IMR-90 (cell line): ENCODE measurements around the gene ABCC9. TPM values are rescaled to one million over a fixed set of nuclear protein-coding genes. Genes with fewer than 3 reads are reported as not detected.

ENCODE experiments used
- ATAC-seq: fragments of 200-7000 bp; cut with Tn5 transposase; 2 replicates; pipeline ENCODE4 v1.9.1; 2020; ENCODE audit warnings: low read depth, mild to moderate bottlenecking, moderate library complexity
- BruUV-seq: library from RNA; stranded (reverse); fragments of 400-500 nt; replicated peaks from 2 replicates; lab custom pipeline; 2021; lab: Mats Ljungman, UMichigan
- CTCF ChIA-PET: fragments of 300-600 bp; formaldehyde crosslinking; extraction: SDS; loops from one replicate; lab custom pipeline; 2021; ENCODE audit warnings: antibody characterized with exemption; lab: Yijun Ruan, JAX
- POLR2A ChIA-PET: fragments of 300-600 bp; sonication (Branson Sonifier 250); formaldehyde crosslinking; loops from one replicate; lab custom pipeline; 2022; ENCODE audit warnings: antibody characterized with exemption; ENCODE audit not compliant: unreplicated experiment; lab: Charles Lee
- DNase-seq: peaks from one replicate; pipeline ENCODE4 v3.0.0; 2013
- H2AFZ ChIP-seq: replicated peaks from 2 replicates; pipeline ENCODE3; 2013; ENCODE audit warnings: low read length, mild to moderate bottlenecking; ENCODE audit not compliant: poor library complexity
- H2AK5ac ChIP-seq: 2 replicates; pipeline ENCODE4 v1.6.1; 2013; ENCODE audit warnings: low read depth, low read length, inconsistent platforms
- H2AK9ac ChIP-seq: replicated peaks from 2 replicates; pipeline ENCODE3; 2013; ENCODE audit warnings: mild to moderate bottlenecking, low read depth, low read length, moderate library complexity; ENCODE audit not compliant: poor library complexity
- H2BK120ac ChIP-seq: 2 replicates; pipeline ENCODE4 v1.6.1; 2013; ENCODE audit warnings: low read depth, low read length, inconsistent platforms
- H2BK15ac ChIP-seq: 3 replicates; pipeline ENCODE4 v1.6.1; 2013; ENCODE audit warnings: low read depth, low read length, inconsistent platforms
- H2BK20ac ChIP-seq: 2 replicates; pipeline ENCODE4 v1.6.1; 2013; ENCODE audit warnings: low read depth, mild to moderate bottlenecking, inconsistent platforms, low read length, moderate library complexity
- H2BK5ac ChIP-seq: 2 replicates; pipeline ENCODE4 v1.6.1; 2013; ENCODE audit warnings: mild to moderate bottlenecking, low read depth, low read length, inconsistent platforms; ENCODE audit not compliant: poor library complexity, severe bottlenecking
- H3K14ac ChIP-seq: replicated peaks from 2 replicates; pipeline ENCODE4 v1.6.1; 2013; ENCODE audit warnings: low read depth, low read length, inconsistent platforms
- H3K18ac ChIP-seq: 2 replicates; pipeline ENCODE4 v1.6.1; 2013; ENCODE audit warnings: low read depth, low read length, control low read depth
- H3K23ac ChIP-seq: 2 replicates; pipeline ENCODE4 v1.6.1; 2013; ENCODE audit warnings: low read depth, low read length, inconsistent platforms
- H3K27ac ChIP-seq: 2 replicates; pipeline ENCODE4 v1.5.1; 2013; ENCODE audit warnings: mild to moderate bottlenecking, control low read depth, low read length; ENCODE audit not compliant: insufficient read depth
- H3K27me3 ChIP-seq: 2 replicates; pipeline ENCODE4 v1.6.1; 2013; ENCODE audit warnings: low read length; ENCODE audit not compliant: control insufficient read depth, insufficient read depth
- H3K36me3 ChIP-seq: 2 replicates; pipeline ENCODE4 v1.6.1; 2013; ENCODE audit warnings: low read length, mixed read lengths; ENCODE audit not compliant: control insufficient read depth, insufficient read depth
- H3K4ac ChIP-seq: 2 replicates; pipeline ENCODE4 v1.6.1; 2013; ENCODE audit warnings: low read depth, low read length, inconsistent platforms
- H3K4me1 ChIP-seq: 2 replicates; pipeline ENCODE4 v1.6.1; 2013; ENCODE audit warnings: low read length, mixed read lengths; ENCODE audit not compliant: control insufficient read depth, insufficient read depth
- H3K4me2 ChIP-seq: 2 replicates; pipeline ENCODE4 v1.6.1; 2013; ENCODE audit warnings: low read depth, mild to moderate bottlenecking, control low read depth, low read length, moderate library complexity
- H3K4me3 ChIP-seq: 2 replicates; pipeline ENCODE4 v1.5.1; 2013; ENCODE audit warnings: low read depth, mild to moderate bottlenecking, control low read depth, low read length, moderate library complexity; ENCODE audit not compliant: insufficient read depth
- H3K56ac ChIP-seq: 2 replicates; pipeline ENCODE4 v1.6.1; 2013; ENCODE audit warnings: low read length, inconsistent platforms; ENCODE audit not compliant: insufficient read depth; ENCODE audit errors: extremely low read depth
- H3K79me1 ChIP-seq, 2 experiments: 2 replicates each; pipeline ENCODE4 v1.6.1; 2013; ENCODE audit warnings: low read length in 2 of 2, inconsistent platforms in 1 of 2, low read depth in 1 of 2
- H3K9ac ChIP-seq: 2 replicates; pipeline ENCODE4 v1.6.1; 2013; ENCODE audit warnings: low read depth, low read length, control low read depth
- H3K9me1 ChIP-seq: 2 replicates; pipeline ENCODE4 v1.6.1; 2013; ENCODE audit warnings: low read length, inconsistent platforms; ENCODE audit not compliant: insufficient read depth
- H3K9me3 ChIP-seq: 2 replicates; pipeline ENCODE4 v1.6.1; 2013; ENCODE audit warnings: low read length; ENCODE audit not compliant: control insufficient read depth, insufficient read depth
- H4K20me1 ChIP-seq: 2 replicates; pipeline ENCODE4 v1.6.1; 2013; ENCODE audit warnings: low read length, inconsistent platforms; ENCODE audit not compliant: insufficient read depth
- H4K5ac ChIP-seq: 2 replicates; pipeline ENCODE4 v1.6.1; 2013; ENCODE audit warnings: mild to moderate bottlenecking, low read depth, low read length, control low read depth
- H4K8ac ChIP-seq, 2 experiments: 2 replicates each; pipeline ENCODE4 v1.6.1; 2013; ENCODE audit warnings: low read depth in 2 of 2, low read length in 2 of 2, control low read depth in 1 of 2, inconsistent platforms in 1 of 2
- H4K91ac ChIP-seq: 2 replicates; pipeline ENCODE4 v1.6.1; 2013; ENCODE audit warnings: low read depth, low read length, inconsistent platforms; ENCODE audit not compliant: insufficient read depth
- CEBPB ChIP-seq: IDR thresholded peaks from 2 replicates; pipeline ENCODE4 v1.6.1; 2012; ENCODE audit warnings: low read depth, low read length, improper control_type of control experiment
- CHD1 ChIP-seq: IDR thresholded peaks from 2 replicates; pipeline ENCODE4 v1.6.1; 2012; ENCODE audit warnings: low read depth, low read length, improper control_type of control experiment
- MAZ ChIP-seq: IDR thresholded peaks from 2 replicates; pipeline ENCODE4 v1.6.1; 2012; ENCODE audit warnings: low read depth, mild to moderate bottlenecking, low read length, improper control_type of control experiment, moderate library complexity, borderline replicate concordance
- MXI1 ChIP-seq: IDR thresholded peaks from 2 replicates; pipeline ENCODE4 v1.6.1; 2012; ENCODE audit warnings: low read depth, mild to moderate bottlenecking, low read length, moderate library complexity, borderline replicate concordance
- NFE2L2 ChIP-seq: fragments of 150-350 bp; IDR thresholded peaks from 2 replicates; pipeline ENCODE4 v1.6.1; 2016; ENCODE audit warnings: low read depth, mild to moderate bottlenecking, low read length
- POLR2A ChIP-seq: IDR thresholded peaks from 2 replicates; pipeline ENCODE4 v1.6.1; 2012; ENCODE audit warnings: mild to moderate bottlenecking, low read depth, low read length
- RAD21 ChIP-seq: IDR thresholded peaks from 2 replicates; pipeline ENCODE4 v1.6.1; 2012; ENCODE audit warnings: low read length, improper control_type of control experiment
- RFX5 ChIP-seq: IDR thresholded peaks from 2 replicates; pipeline ENCODE4 v1.8.0; 2012; ENCODE audit warnings: low read depth, mild to moderate bottlenecking, low read length, moderate library complexity
- SMC3 ChIP-seq: fragments of 150-350 bp; IDR thresholded peaks from 2 replicates; pipeline ENCODE4 v1.6.1; 2016; ENCODE audit warnings: low read depth, mild to moderate bottlenecking, antibody characterized with exemption, low read length, moderate library complexity
- WGBS, 2 experiments: methylation state at CpG; one replicate each; pipeline versions ENCODE4 v1.1.5 to v1.1.7; 2013; ENCODE audit warnings: missing lambda C conversion rate in 2 of 2; ENCODE audit not compliant: insufficient read length in 1 of 2; ENCODE audit errors: extremely low coverage in 2 of 2; 5-methylcytosine and 5-hydroxymethylcytosine counted together
- dilution Hi-C: fragments of 300-500 bp; cut with HindIII; formaldehyde crosslinking; loops from one replicate; pipeline ENCODE4 v1.14.3; 2018; ENCODE audit warnings: low sequenced_read_pairs; ENCODE audit not compliant: unreplicated experiment
- in situ Hi-C: fragments of 300-500 bp; cut with MboI; formaldehyde crosslinking; loops from 3 replicates; pipeline ENCODE4 v1.14.3; 2019; ENCODE audit warnings: low sequenced_read_pairs, inconsistent platforms, mixed read lengths
- intact Hi-C: fragments of 100-400 bp; cut with micrococcal nuclease; formaldehyde crosslinking; loops from 2 replicates; pipeline ENCODE4 v1.10.0; 2022
- polyA plus RNA-seq, 3 experiments: library from polyadenylated mRNA; depleted of rRNA; stranded (reverse); fragments of >200 nt; gene quantifications; 2 replicates each; pipeline ENCODE4 v1.2.3, GENCODE V29; 2012; ENCODE audit warnings: low replicate concordance in 1 of 3
- total RNA-seq: library from RNA; depleted of rRNA; stranded (reverse); fragments of >200 nt; gene quantifications from 2 replicates; pipeline ENCODE4 v1.2.3, GENCODE V29; 2012
- TF ChIP-seq, protein P1 (sequence below): fragments of 150-350 bp; IDR thresholded peaks from 2 replicates; pipeline ENCODE4 v1.6.1; 2017; ENCODE audit warnings: mild to moderate bottlenecking, antibody characterized with exemption, low read length, low read depth

ABCC9 gene
- total and polyA plus RNA-seq, 2 of the 4 experiments (the other 2 are of a cell fraction): 1.2 to 6.6 TPM

- H4K8ac ChIP-seq: no peak overlapping the region
- BruUV-seq: no TSS peak
- no peak overlapping the region for H4K5ac ChIP-seq
- H2BK120ac ChIP-seq: no peak overlapping the region
- no peak overlapping the region for H2AK9ac ChIP-seq
- no peaks in the 10 kb centered on the region for H3K36me3 ChIP-seq
- no peak overlapping the region for H2BK15ac ChIP-seq
- in situ Hi-C loops (no loop called here), dilution Hi-C loops (no loop called here), intact Hi-C loops (no loop called here)
- DNase-seq (peak; percentile 17), ATAC-seq (peak; percentile 35; the same call in 1 of the 2 replicates)
- no peaks in the 10 kb centered on the region for H3K4me1 ChIP-seq
- H3K14ac ChIP-seq: no peak overlapping the region
- H3K9ac ChIP-seq: no peak overlapping the region
- H4K20me1 ChIP-seq: no peaks in the 10 kb centered on the region
- no peak overlapping the region for H3K4me3 ChIP-seq
- no peaks in the 10 kb centered on the region for H3K79me1 ChIP-seq
- no peaks in the 10 kb centered on the region for H3K9me3 ChIP-seq
- no peak for TF ChIP-seq CHD1
- no peak for TF ChIP-seq NFE2L2
- no peak for TF ChIP-seq RAD21
- TF ChIP-seq MAZ: no peak
- no peak for TF ChIP-seq POLR2A
- TF ChIP-seq SMC3: no peak
- TF ChIP-seq MXI1: no peak
- TF ChIP-seq, protein P1, sequence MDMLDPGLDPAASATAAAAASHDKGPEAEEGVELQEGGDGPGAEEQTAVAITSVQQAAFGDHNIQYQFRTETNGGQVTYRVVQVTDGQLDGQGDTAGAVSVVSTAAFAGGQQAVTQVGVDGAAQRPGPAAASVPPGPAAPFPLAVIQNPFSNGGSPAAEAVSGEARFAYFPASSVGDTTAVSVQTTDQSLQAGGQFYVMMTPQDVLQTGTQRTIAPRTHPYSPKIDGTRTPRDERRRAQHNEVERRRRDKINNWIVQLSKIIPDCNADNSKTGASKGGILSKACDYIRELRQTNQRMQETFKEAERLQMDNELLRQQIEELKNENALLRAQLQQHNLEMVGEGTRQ: no peak
- TF ChIP-seq CEBPB: no peak
- TF ChIP-seq RFX5: no peak
- H3K9me1 ChIP-seq: no peaks in the 10 kb centered on the region
- H3K27me3 ChIP-seq: no peaks in the 10 kb centered on the region
- no peak overlapping the region for H3K4me2 ChIP-seq
- no peak overlapping the region for H2AK5ac ChIP-seq
- no peak overlapping the region for H3K56ac ChIP-seq
- no peak overlapping the region for H2BK5ac ChIP-seq
- H3K4ac ChIP-seq: no peak overlapping the region
- no peak overlapping the region for H3K18ac ChIP-seq
- POLR2A ChIA-PET: no interaction called here
- H3K23ac ChIP-seq: no peak overlapping the region
- H2AFZ ChIP-seq: no peak overlapping the region
- no CpG with 5 or more reads among the region's 3 CpGs for WGBS, 2 experiments
- CTCF ChIA-PET: interaction anchor here (0.6 to 1.3 kb wide), 2 partner anchors 15 to 227 kb away, joined by 3 read pairs; no protein-coding TSS in a partner anchor
- H2BK20ac ChIP-seq: no peak overlapping the region
- no peak overlapping the region for H4K91ac ChIP-seq
- no peak overlapping the region for H3K27ac ChIP-seq
Observed at GRCh38 chr12:21925296-21925913, 15.8 kb downstream of the ABCC9 start.
